Mesothelial cell of epicardium (in vitro differentiated cells): ENCODE measurements around the gene USP44. TPM values are rescaled to one million over a fixed set of nuclear protein-coding genes. Genes with fewer than 3 reads are reported as not detected.

Experiments
- DNase-seq, 2 experiments: peaks; one replicate each; pipeline ENCODE4 v3.0.0; 2021; ENCODE audit warnings: low spot score in 2 of 2; ENCODE audit not compliant: unreplicated experiment in 2 of 2
- H3K27ac Mint-ChIP-seq: 2 replicates; pipeline ENCODE4 v1.8.0; 2021; ENCODE audit warnings: mixed read lengths
- H3K27me3 Mint-ChIP-seq: 2 replicates; pipeline ENCODE4 v1.8.0; 2021; ENCODE audit warnings: low read depth, mixed read lengths
- H3K36me3 Mint-ChIP-seq: 2 replicates; pipeline ENCODE4 v1.8.0; 2021; ENCODE audit warnings: mixed read lengths
- H3K4me1 Mint-ChIP-seq: 2 replicates; pipeline ENCODE4 v1.8.0; 2021; ENCODE audit warnings: mixed read lengths
- H3K4me3 Mint-ChIP-seq: 2 replicates; pipeline ENCODE4 v1.8.0; 2021; ENCODE audit warnings: mild to moderate bottlenecking, moderate library complexity, mixed read lengths
- H3K9me3 Mint-ChIP-seq: 2 replicates; pipeline ENCODE4 v1.8.0; 2021; ENCODE audit warnings: mixed read lengths
- total RNA-seq: library from RNA; stranded (reverse); gene quantifications from 3 replicates; pipeline ENCODE4 v1.2.1, GENCODE V29; 2021
- TF ChIP-seq, protein P1 (sequence below): fragments of 200-600 bp; sonication (generic); IDR thresholded peaks from one replicate; pipeline ENCODE4 v1.5.0; 2021; ENCODE audit warnings: antibody characterized with exemption; ENCODE audit not compliant: unreplicated experiment

Gene USP44
- total RNA-seq, 1 donor from 2014 or later = 0.25 TPM

DNA sequence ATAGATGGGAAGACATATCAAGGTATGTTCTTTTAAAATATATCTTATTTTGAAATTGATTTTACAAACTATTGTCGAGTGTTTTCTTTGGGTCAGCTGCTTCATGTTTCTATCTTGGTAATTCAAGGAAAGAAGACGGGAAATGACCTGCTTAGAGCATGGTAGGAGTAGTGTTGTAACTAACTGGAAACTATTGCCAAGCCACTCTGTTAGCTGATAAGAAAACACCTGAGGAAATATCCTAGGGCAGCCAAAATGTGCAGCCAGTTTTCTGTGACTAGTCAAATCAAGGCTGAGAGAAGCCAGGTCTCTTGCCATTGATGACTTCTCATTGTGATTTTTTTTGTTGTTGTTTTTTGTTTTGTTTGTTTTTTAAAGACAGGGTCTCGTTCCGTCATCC, 47.1 kb downstream of the USP44 start:
- no peak overlapping the region for H3K27ac Mint-ChIP-seq
- peaks cover 57% of the 10 kb centered on the region for H3K36me3 Mint-ChIP-seq
- peaks cover 6% of the 10 kb centered on the region for H3K9me3 Mint-ChIP-seq
- no peaks in the 10 kb centered on the region for H3K27me3 Mint-ChIP-seq
- H3K4me3 Mint-ChIP-seq = no peak overlapping the region
- TF ChIP-seq, protein P1, sequence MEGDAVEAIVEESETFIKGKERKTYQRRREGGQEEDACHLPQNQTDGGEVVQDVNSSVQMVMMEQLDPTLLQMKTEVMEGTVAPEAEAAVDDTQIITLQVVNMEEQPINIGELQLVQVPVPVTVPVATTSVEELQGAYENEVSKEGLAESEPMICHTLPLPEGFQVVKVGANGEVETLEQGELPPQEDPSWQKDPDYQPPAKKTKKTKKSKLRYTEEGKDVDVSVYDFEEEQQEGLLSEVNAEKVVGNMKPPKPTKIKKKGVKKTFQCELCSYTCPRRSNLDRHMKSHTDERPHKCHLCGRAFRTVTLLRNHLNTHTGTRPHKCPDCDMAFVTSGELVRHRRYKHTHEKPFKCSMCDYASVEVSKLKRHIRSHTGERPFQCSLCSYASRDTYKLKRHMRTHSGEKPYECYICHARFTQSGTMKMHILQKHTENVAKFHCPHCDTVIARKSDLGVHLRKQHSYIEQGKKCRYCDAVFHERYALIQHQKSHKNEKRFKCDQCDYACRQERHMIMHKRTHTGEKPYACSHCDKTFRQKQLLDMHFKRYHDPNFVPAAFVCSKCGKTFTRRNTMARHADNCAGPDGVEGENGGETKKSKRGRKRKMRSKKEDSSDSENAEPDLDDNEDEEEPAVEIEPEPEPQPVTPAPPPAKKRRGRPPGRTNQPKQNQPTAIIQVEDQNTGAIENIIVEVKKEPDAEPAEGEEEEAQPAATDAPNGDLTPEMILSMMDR = no peak
- no peaks in the 10 kb centered on the region for H3K4me1 Mint-ChIP-seq
- no peak for DNase-seq

DNA sequence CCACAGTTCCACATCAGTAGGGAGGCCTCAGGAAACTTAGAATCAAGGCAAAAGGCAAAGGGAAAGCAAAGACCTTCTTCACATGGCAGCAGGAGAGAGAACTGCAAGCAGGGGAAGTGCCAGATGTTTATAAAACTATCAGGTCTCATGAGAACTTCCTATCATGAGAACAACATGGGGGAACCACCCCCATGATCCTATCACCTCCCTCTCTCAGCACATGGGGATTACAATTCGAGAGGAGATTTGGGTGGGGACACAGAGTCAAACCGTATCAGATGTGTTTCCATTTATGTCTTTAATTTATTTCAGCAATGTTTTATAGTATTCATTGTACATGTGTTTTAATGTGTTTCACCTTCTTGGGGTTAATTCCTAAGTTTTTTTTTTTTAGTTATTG, 51.5 kb downstream of the USP44 start:
- no peak overlapping the region for H3K27ac Mint-ChIP-seq
- DNase-seq = no peak
- TF ChIP-seq, protein P1 = no peak
- H3K27me3 Mint-ChIP-seq = no peaks in the 10 kb centered on the region
- H3K4me1 Mint-ChIP-seq = no peaks in the 10 kb centered on the region
- H3K9me3 Mint-ChIP-seq = peaks cover 20% of the 10 kb centered on the region
- H3K4me3 Mint-ChIP-seq = no peak overlapping the region
- H3K36me3 Mint-ChIP-seq = peaks cover 70% of the 10 kb centered on the region

DNA sequence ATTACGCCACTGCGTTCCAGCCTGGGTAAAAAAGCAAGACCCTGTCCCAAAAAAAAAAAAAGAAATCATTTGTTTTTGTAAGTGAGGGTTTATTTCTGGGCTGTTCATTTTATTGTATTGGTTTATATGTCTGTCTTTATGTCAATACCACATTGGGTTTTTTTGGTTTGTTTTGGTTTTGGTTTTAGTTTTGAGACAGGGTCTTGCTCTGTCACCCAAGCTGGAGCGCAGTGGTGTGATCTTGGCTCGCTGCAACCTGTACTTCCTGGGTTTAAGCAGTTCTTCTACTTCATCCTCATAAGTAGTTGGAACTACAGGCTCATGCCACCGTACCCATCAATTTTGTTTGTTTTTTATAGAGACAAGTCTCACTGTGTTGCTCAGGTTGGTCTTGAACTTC, 52.3 kb downstream of the USP44 start:
- H3K27me3 Mint-ChIP-seq = no peaks in the 10 kb centered on the region
- no peak overlapping the region for H3K4me3 Mint-ChIP-seq
- TF ChIP-seq, protein P1 = no peak
- no peaks in the 10 kb centered on the region for H3K4me1 Mint-ChIP-seq
- H3K36me3 Mint-ChIP-seq = peaks cover 67% of the 10 kb centered on the region
- DNase-seq = no peak
- H3K27ac Mint-ChIP-seq = no peak overlapping the region
- H3K9me3 Mint-ChIP-seq = peaks cover 20% of the 10 kb centered on the region

DNA sequence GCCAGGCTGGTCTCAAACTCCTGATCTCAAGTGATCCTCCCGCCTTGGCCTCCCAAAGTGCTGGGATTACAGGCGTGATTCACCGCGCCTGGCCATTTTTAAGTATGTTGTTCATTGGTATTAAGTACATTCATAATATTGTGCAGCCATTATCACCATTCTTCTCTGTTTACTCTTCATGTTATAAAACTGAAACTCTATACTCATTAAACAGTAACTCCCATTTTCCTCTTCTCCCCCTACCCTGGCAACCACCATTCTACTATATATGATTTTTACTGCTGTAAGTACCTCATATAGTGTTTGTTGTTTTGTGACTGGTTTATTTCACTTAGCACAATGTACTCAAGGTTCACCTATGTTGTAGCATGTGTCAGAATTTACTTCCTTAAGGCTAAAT, 54.2 kb downstream of the USP44 start:
- Mint-ChIP-seq H3K4me1 (no peaks in the 10 kb centered on the region), H3K27me3 (no peaks in the 10 kb centered on the region), H3K9me3 (peaks cover 20% of the 10 kb centered on the region), H3K4me3 (no peak overlapping the region), H3K36me3 (peaks cover 54% of the 10 kb centered on the region), H3K27ac (no peak overlapping the region)
- no peak for DNase-seq
- TF ChIP-seq, protein P1 = no peak

DNA sequence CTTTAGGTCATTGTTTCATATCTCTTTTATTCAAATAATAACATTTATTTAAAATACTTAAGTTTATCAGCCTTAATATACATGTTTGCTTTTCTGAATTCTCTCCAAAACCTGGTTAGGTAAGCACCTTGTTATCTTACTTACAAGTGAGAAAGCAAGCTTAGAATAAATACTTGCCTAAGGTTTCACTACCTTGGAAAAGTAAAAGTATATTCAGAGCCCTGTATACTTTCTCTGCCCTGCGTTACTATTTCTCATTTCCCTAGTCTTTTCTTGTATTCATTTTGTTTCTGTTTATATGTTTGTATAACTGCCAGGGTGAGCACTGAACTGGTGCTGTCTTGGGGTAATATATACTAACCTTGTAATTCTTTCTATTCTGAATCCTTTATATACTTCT, 55.8 kb downstream of the USP44 start:
- Mint-ChIP-seq H3K9me3 (peaks cover 20% of the 10 kb centered on the region), H3K4me1 (no peaks in the 10 kb centered on the region), H3K36me3 (peaks cover 58% of the 10 kb centered on the region), H3K4me3 (no peak overlapping the region), H3K27ac (no peak overlapping the region), H3K27me3 (no peaks in the 10 kb centered on the region)
- no peak for DNase-seq
- TF ChIP-seq, protein P1 = no peak

DNA sequence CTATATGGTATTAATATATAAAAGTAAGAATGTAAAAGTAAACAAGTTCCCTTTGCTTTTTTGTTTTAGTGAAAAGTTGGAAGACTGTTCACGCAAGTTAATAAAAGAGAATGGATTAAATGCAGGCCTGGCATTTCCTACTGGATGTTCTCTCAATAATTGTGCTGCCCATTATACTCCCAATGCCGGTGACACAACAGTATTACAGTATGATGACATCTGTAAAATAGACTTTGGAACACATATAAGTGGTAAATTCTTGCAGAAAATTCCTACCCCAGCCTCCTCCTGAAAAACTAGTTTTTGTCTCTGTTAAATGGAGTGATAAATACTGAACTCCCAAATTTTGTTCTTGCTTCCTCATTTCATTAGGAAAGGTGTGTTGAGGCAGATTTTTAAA, 56.4 kb downstream of the USP44 start:
- Mint-ChIP-seq H3K4me1 (no peaks in the 10 kb centered on the region), H3K36me3 (peaks cover 53% of the 10 kb centered on the region), H3K27ac (no peak overlapping the region)

More for the DNA sequence above, 56.4 kb downstream of the USP44 start:
- Mint-ChIP-seq H3K9me3 (peaks cover 20% of the 10 kb centered on the region), H3K4me3 (no peak overlapping the region), H3K27me3 (no peaks in the 10 kb centered on the region)
- TF ChIP-seq, protein P1 = no peak
- DNase-seq = no peak
